H9 (cell line): ENCODE results near the gene ZFYVE28. TPM values are rescaled to one million over a fixed set of nuclear protein-coding genes. Genes with fewer than 3 reads are reported as not detected.

Experiments
- DNase-seq: peaks from one replicate; pipeline ENCODE4 v3.0.0-alpha.2; 2017
- H2AFZ ChIP-seq: one replicate; pipeline ENCODE4 v1.6.1; 2013; ENCODE audit warnings: mild to moderate bottlenecking, low read length, control low read depth, moderate library complexity
- H2AK5ac ChIP-seq: 2 replicates; pipeline ENCODE4 v1.6.1; 2013; ENCODE audit warnings: low read length, control low read depth, mixed read lengths; ENCODE audit not compliant: insufficient read length
- H2BK120ac ChIP-seq: one replicate; pipeline ENCODE4 v1.6.1; 2013; ENCODE audit warnings: low read depth, mild to moderate bottlenecking, low read length, control low read depth, inconsistent platforms; ENCODE audit not compliant: poor library complexity, severe bottlenecking
- H2BK12ac ChIP-seq: 2 replicates; pipeline ENCODE4 v1.6.1; 2013; ENCODE audit warnings: low read length, control low read depth, mixed read lengths, low read depth; ENCODE audit not compliant: insufficient read length
- H2BK15ac ChIP-seq: 2 replicates; pipeline ENCODE4 v1.6.1; 2013; ENCODE audit warnings: low read depth, low read length, control low read depth
- H2BK20ac ChIP-seq: one replicate; pipeline ENCODE4 v1.6.1; 2013; ENCODE audit warnings: low read depth, mild to moderate bottlenecking, low read length, control low read depth, inconsistent platforms; ENCODE audit not compliant: poor library complexity, severe bottlenecking
- H2BK5ac ChIP-seq: 2 replicates; pipeline ENCODE4 v1.6.1; 2013; ENCODE audit warnings: low read length, control low read depth, mixed read lengths; ENCODE audit not compliant: insufficient read length
- H3K14ac ChIP-seq: 2 replicates; pipeline ENCODE4 v1.6.1; 2013; ENCODE audit warnings: low read length, control low read depth; ENCODE audit not compliant: insufficient read depth
- H3K18ac ChIP-seq: 2 replicates; pipeline ENCODE4 v1.6.1; 2013; ENCODE audit warnings: low read depth, mild to moderate bottlenecking, mixed read lengths, low read length, control low read depth; ENCODE audit not compliant: insufficient read length
- H3K23ac ChIP-seq: 2 replicates; pipeline ENCODE4 v1.6.1; 2013; ENCODE audit warnings: low read length, control low read depth, mixed read lengths, low read depth; ENCODE audit not compliant: insufficient read length
- H3K23me2 ChIP-seq: 2 replicates; pipeline ENCODE4 v1.6.1; 2013; ENCODE audit warnings: low read depth, mild to moderate bottlenecking, mixed read lengths, low read length, control low read depth; ENCODE audit not compliant: insufficient read length, poor library complexity, severe bottlenecking
- H3K27ac ChIP-seq: 2 replicates; pipeline ENCODE4 v1.5.1; 2013; ENCODE audit warnings: low read length, control low read depth, mixed read lengths, low read depth; ENCODE audit not compliant: insufficient read length
- H3K27me3 ChIP-seq: 2 replicates; pipeline ENCODE4 v1.6.1; 2013; ENCODE audit warnings: low read length, control low read depth, inconsistent platforms; ENCODE audit not compliant: insufficient read depth
- H3K4ac ChIP-seq: 2 replicates; pipeline ENCODE4 v1.6.1; 2013; ENCODE audit warnings: low read depth, mild to moderate bottlenecking, control low read depth, inconsistent platforms, low read length, moderate library complexity
- H3K4me1 ChIP-seq: 2 replicates; pipeline ENCODE4 v1.6.1; 2013; ENCODE audit warnings: low read length, control low read depth, inconsistent platforms; ENCODE audit not compliant: insufficient read depth
- H3K4me2 ChIP-seq: 2 replicates; pipeline ENCODE4 v1.6.1; 2013; ENCODE audit warnings: low read length, control low read depth, mixed read lengths; ENCODE audit not compliant: insufficient read length, insufficient read depth
- H3K56ac ChIP-seq: 2 replicates; pipeline ENCODE4 v1.6.1; 2013; ENCODE audit warnings: low read depth, mild to moderate bottlenecking, mixed read lengths, low read length, control low read depth; ENCODE audit not compliant: insufficient read length
- H3K79me1 ChIP-seq: 2 replicates; pipeline ENCODE4 v1.6.1; 2013; ENCODE audit warnings: low read depth, mild to moderate bottlenecking, moderate library complexity, low read length, control low read depth, inconsistent platforms; ENCODE audit not compliant: insufficient read depth, poor library complexity, severe bottlenecking
- H3K79me2 ChIP-seq: 2 replicates; pipeline ENCODE4 v1.6.1; 2013; ENCODE audit warnings: low read length, control low read depth, inconsistent platforms; ENCODE audit not compliant: insufficient read depth
- H3K9ac ChIP-seq: 2 replicates; pipeline ENCODE4 v1.6.1; 2013; ENCODE audit warnings: low read length, control low read depth, mixed read lengths; ENCODE audit not compliant: insufficient read length; ENCODE audit errors: extremely low read depth
- H3K9me3 ChIP-seq: one replicate; pipeline ENCODE4 v1.6.1; 2013; ENCODE audit warnings: low read depth, low read length, inconsistent platforms; ENCODE audit not compliant: control insufficient read depth
- H3T11ph ChIP-seq: one replicate; pipeline ENCODE4 v1.6.1; 2013; ENCODE audit warnings: mild to moderate bottlenecking, low read length, control low read depth, inconsistent platforms
- H4K20me1 ChIP-seq: one replicate; pipeline ENCODE4 v1.6.1; 2013; ENCODE audit not compliant: control insufficient read depth, insufficient read length, insufficient read depth
- H4K5ac ChIP-seq: 2 replicates; pipeline ENCODE4 v1.6.1; 2013; ENCODE audit warnings: low read depth, mild to moderate bottlenecking, mixed read lengths, low read length, control low read depth; ENCODE audit not compliant: insufficient read length
- H4K8ac ChIP-seq: replicated peaks from 2 replicates; pipeline ENCODE4 v1.6.1; 2013; ENCODE audit warnings: low read length, control low read depth, mixed read lengths, low read depth; ENCODE audit not compliant: insufficient read length
- H4K91ac ChIP-seq: 2 replicates; pipeline ENCODE4 v1.6.1; 2013; ENCODE audit warnings: low read depth, mild to moderate bottlenecking, moderate library complexity, mixed read lengths, low read length, control low read depth; ENCODE audit not compliant: insufficient read length
- H3K27ac Mint-ChIP-seq, 3 experiments: 2 replicates in 2 of 3; 3 replicates in 1 of 3; pipeline ENCODE4 v1.8.0; 2020 to 2021; ENCODE audit warnings: mixed read lengths in 3 of 3, mild to moderate bottlenecking in 1 of 3, moderate library complexity in 1 of 3
- H3K27me3 Mint-ChIP-seq: 2 replicates; pipeline ENCODE4 v1.8.0; 2021; ENCODE audit warnings: low read depth, mild to moderate bottlenecking, moderate library complexity, mixed read lengths
- H3K36me3 Mint-ChIP-seq, 3 experiments: 2 replicates in 2 of 3; 3 replicates in 1 of 3; pipeline ENCODE4 v1.8.0; 2020 to 2021; ENCODE audit warnings: low read depth in 3 of 3, mixed read lengths in 3 of 3; ENCODE audit not compliant: insufficient read depth in 1 of 3
- H3K4me1 Mint-ChIP-seq, 2 experiments: 2 replicates each; pipeline ENCODE4 v1.8.0; 2020; ENCODE audit warnings: mixed read lengths in 2 of 2
- H3K4me3 Mint-ChIP-seq, 2 experiments: 2 replicates in 1 of 2; 3 replicates in 1 of 2; pipeline ENCODE4 v1.8.0; 2020 to 2021; ENCODE audit warnings: mild to moderate bottlenecking in 2 of 2, mixed read lengths in 2 of 2, moderate library complexity in 1 of 2
- H3K9me3 Mint-ChIP-seq, 2 experiments: 2 replicates in 1 of 2; 3 replicates in 1 of 2; pipeline ENCODE4 v1.8.0; 2020; ENCODE audit warnings: mild to moderate bottlenecking in 2 of 2, mixed read lengths in 2 of 2, moderate library complexity in 1 of 2
- WGBS: extraction: QIAGEN DNeasy Blood & Tissue Kit; methylation state at CpG from one replicate; pipeline ENCODE4 v1.1.7; 2013; ENCODE audit warnings: missing lambda C conversion rate, low lambda C conversion rate, mixed read lengths; ENCODE audit not compliant: insufficient read length; ENCODE audit errors: extremely low coverage; 5-methylcytosine and 5-hydroxymethylcytosine counted together
- total RNA-seq: library from RNA; stranded (reverse); gene quantifications from 2 replicates; pipeline ENCODE4 v1.2.1, GENCODE V29; 2021
- TF ChIP-seq, protein P1 (sequence below): fragments of 200-600 bp; sonication (generic); conservative IDR thresholded peaks from 3 replicates; pipeline ENCODE4 v1.8.0; 2021; ENCODE audit warnings: antibody characterized with exemption, mild to moderate bottlenecking

ZFYVE28 gene
- total RNA-seq, 1 experiment from 2014 or later = 0.98 TPM

DNA sequence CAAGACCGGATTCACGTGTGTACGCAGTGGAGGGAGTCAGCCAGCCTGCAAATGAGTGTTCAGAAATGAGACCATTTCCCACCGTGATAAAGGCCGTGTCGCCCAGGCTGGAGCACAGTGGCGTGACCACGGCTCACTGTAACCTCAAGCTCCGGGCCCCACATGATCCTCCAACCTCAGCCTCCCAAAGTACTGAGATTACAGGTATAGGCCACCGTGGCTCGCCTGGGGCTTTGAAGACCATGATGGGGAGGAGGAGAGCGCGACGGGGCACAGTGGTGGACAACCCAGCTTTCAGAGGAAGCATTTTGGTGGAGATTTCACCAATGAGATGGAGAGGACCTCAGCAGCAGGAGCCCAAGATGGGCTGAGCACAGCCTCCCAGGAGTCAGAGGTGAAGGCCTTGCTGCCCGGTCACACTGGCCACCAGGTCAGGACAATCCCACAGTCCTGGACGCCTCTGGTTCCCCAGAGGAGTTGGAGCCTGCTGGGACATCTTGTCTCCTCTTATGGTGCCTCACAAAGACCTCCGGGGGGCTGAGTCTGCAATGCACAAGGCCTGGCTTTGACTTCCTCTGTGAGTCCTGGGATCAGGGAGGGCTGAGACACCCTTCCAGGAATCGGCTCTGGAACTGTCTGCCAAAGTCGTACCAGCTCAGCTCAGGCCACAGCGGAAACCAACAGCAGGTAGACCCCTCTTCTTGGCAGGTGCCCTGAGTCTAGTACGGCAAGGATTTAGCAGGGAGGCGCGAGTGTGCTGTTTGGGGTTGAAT, 134.1 kb downstream of the ZFYVE28 start:
- no CpG with 5 or more reads among the region's 23 CpGs for WGBS
- no peak overlapping the region for H3K4ac ChIP-seq
- H3K14ac ChIP-seq = no peak overlapping the region
- no peaks in the 10 kb centered on the region for H3K23me2 ChIP-seq
- H4K91ac ChIP-seq = no peak overlapping the region
- H3K79me1 ChIP-seq = no peaks in the 10 kb centered on the region
- no peak overlapping the region for H2BK5ac ChIP-seq
- H4K5ac ChIP-seq = no peak overlapping the region
- H3K9ac ChIP-seq = no peak overlapping the region
- TF ChIP-seq, protein P1, sequence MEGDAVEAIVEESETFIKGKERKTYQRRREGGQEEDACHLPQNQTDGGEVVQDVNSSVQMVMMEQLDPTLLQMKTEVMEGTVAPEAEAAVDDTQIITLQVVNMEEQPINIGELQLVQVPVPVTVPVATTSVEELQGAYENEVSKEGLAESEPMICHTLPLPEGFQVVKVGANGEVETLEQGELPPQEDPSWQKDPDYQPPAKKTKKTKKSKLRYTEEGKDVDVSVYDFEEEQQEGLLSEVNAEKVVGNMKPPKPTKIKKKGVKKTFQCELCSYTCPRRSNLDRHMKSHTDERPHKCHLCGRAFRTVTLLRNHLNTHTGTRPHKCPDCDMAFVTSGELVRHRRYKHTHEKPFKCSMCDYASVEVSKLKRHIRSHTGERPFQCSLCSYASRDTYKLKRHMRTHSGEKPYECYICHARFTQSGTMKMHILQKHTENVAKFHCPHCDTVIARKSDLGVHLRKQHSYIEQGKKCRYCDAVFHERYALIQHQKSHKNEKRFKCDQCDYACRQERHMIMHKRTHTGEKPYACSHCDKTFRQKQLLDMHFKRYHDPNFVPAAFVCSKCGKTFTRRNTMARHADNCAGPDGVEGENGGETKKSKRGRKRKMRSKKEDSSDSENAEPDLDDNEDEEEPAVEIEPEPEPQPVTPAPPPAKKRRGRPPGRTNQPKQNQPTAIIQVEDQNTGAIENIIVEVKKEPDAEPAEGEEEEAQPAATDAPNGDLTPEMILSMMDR = no peak
- H3K4me2 ChIP-seq = no peak overlapping the region
- no peak overlapping the region for H3K23ac ChIP-seq
- H2BK12ac ChIP-seq = no peak overlapping the region
- DNase-seq = no peak
- no peaks in the 10 kb centered on the region for H3K9me3 ChIP-seq
- H2BK20ac ChIP-seq = no peak overlapping the region
- H3K27me3 ChIP-seq = no peaks in the 10 kb centered on the region
- no peak overlapping the region for H3K18ac ChIP-seq
- no peak overlapping the region for H3K56ac ChIP-seq
- Mint-ChIP-seq H3K4me3 (no peak overlapping the region), H3K9me3 (no peaks in the 10 kb centered on the region), H3K36me3 (no peaks in the 10 kb centered on the region; a peak in 1 of 7 replicates), H3K27me3 (peaks cover 3% of the 10 kb centered on the region), H3K27ac (peak overlapping the region in 1 of 3 experiments; percentile 48; a peak in 1 of 7 replicates), H3K4me1 (peaks cover 4 to 15% of the 10 kb centered on the region in 2 experiments; a peak in 3 of 4 replicates)
- H2AK5ac ChIP-seq = no peak overlapping the region
- H3K4me1 ChIP-seq = no peaks in the 10 kb centered on the region; the same call in 1 of the 2 replicates
- no peaks in the 10 kb centered on the region for H3K79me2 ChIP-seq
- no peaks in the 10 kb centered on the region for H4K20me1 ChIP-seq
- no peak overlapping the region for H3K27ac ChIP-seq
- H4K8ac ChIP-seq = no peak overlapping the region
- H3T11ph ChIP-seq = no peak overlapping the region
- H2BK120ac ChIP-seq = no peak overlapping the region
- H2BK15ac ChIP-seq = no peak overlapping the region
- H2AFZ ChIP-seq = no peak overlapping the region
